AG04449 (cell line): ENCODE measurements around the gene RTTN.
"Not testable (repeated sequence)": the region's sequence is repeated elsewhere in the genome, so short reads cannot be mapped to it uniquely, and the experiment has no call there.

Experiments used
- CTCF ChIA-PET: fragments of 350-600 bp; formaldehyde crosslinking; extraction: SDS; loops from one replicate; lab custom pipeline; 2021; ENCODE audit warnings: antibody characterized with exemption; lab: Yijun Ruan, JAX
- POLR2A ChIA-PET: fragments of 400-600, 350-600 bp; formaldehyde crosslinking; extraction: SDS; loops from one replicate; lab custom pipeline; 2020; ENCODE audit warnings: antibody characterized with exemption, inconsistent platforms; lab: Yijun Ruan, JAX
- DNase-seq: peaks from one replicate; pipeline ENCODE4 v3.0.0-alpha.2; 2010; ENCODE audit warnings: low read depth, low spot score
- H3K4me3 ChIP-seq: 2 replicates; pipeline ENCODE4 v1.5.1; 2011; ENCODE audit warnings: low read depth, mild to moderate bottlenecking, control low read depth, low read length
- CTCF ChIP-seq: IDR thresholded peaks from one replicate; pipeline ENCODE4 v1.5.1; 2011; ENCODE audit warnings: mild to moderate bottlenecking, moderate library complexity, low read length, control low read depth, inconsistent platforms; ENCODE audit not compliant: insufficient read depth; ENCODE audit errors: missing control alignments

RTTN gene

GRCh38 chr18:70121842-70122241 is 83.6 kb downstream of the RTTN start:
- TF ChIP-seq CTCF, result no peak
- POLR2A ChIA-PET, result no interaction called here
- no peak overlapping the region for H3K4me3 ChIP-seq
- CTCF ChIA-PET, result no interaction called here
- DNase-seq, result no peak

GRCh38 chr18:70116949-70117348 is 88.5 kb downstream of the RTTN start:
- ChIA-PET POLR2A (no interaction called here), CTCF (interaction anchor here (1.1 kb wide), 1 partner anchor 31 kb away, joined by 4 read pairs; no protein-coding TSS in a partner anchor)
- H3K4me3 ChIP-seq, result no peak overlapping the region
- DNase-seq, result no peak
- TF ChIP-seq CTCF, result no peak

GRCh38 chr18:70113511-70113910 is 92.0 kb downstream of the RTTN start:
- no peak overlapping the region for H3K4me3 ChIP-seq
- ChIA-PET POLR2A (no interaction called here), CTCF (no interaction called here)
- DNase-seq, result no peak
- TF ChIP-seq CTCF, result no peak

GRCh38 chr18:70110678-70111077 is 94.8 kb downstream of the RTTN start:
- DNase-seq, result no peak
- TF ChIP-seq CTCF, result no peak
- POLR2A ChIA-PET, result no interaction called here
- no peak overlapping the region for H3K4me3 ChIP-seq
- CTCF ChIA-PET, result no interaction called here

- no peak for DNase-seq
- no peak overlapping the region for H3K4me3 ChIP-seq
- TF ChIP-seq CTCF, result no peak
- ChIA-PET CTCF (interaction anchor here (1.6 kb wide), 1 partner anchor 20 kb away, joined by 6 read pairs; no protein-coding TSS in a partner anchor), POLR2A (no interaction called here)
Measured at GRCh38 chr18:70107091-70107490, 98.4 kb downstream of the RTTN start.

DNA sequence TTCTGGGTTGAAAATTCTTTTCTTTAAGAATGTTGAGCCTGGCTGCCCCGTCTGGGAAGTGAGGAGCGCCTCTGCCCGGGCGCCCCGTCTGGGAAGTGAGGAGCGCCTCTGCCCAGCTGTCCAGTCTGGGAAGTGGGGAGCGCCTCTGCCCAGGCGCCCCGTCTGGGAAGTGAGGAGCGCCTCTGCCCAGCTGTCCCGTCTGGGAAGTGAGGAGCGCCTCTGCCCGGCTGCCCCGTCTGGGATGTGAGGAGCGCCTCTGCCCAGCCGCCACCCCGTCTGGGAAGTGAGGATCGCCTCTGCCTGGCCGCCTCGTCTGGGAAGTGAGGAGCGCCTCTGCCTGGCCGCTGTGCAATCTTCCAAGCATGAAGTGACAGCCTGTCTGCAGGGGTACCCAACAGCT is 102.6 kb downstream of the RTTN start:
- DNase-seq, CTCF ChIA-PET, POLR2A ChIA-PET, H3K4me3 ChIP-seq: not testable (repeated sequence)

GRCh38 chr18:70089858-70090257 is 115.6 kb downstream of the RTTN start:
- no peak for TF ChIP-seq CTCF
- no peak overlapping the region for H3K4me3 ChIP-seq
- ChIA-PET POLR2A (no interaction called here), CTCF (no interaction called here)
- no peak for DNase-seq
